D721Med (cell line): ENCODE results near the gene SDHB.

Source experiments
- DNase-seq: peaks from one replicate; pipeline ENCODE4 v3.0.0; 2011; ENCODE audit warnings: low spot score; ENCODE audit not compliant: insufficient read length
- FAIRE-seq: peaks from 2 replicates; lab custom pipeline; 2011; peaks lifted over from hg19 to GRCh38; lab: Jason Lieb, UNC
- TF ChIP-seq, protein P1 (sequence below): IDR thresholded peaks from 2 replicates; pipeline ENCODE4 v1.5.1; 2012; ENCODE audit warnings: mild to moderate bottlenecking, control low read depth; ENCODE audit not compliant: insufficient read depth; ENCODE audit errors: missing control alignments

Gene SDHB

GRCh38 chr1:17097147-17097546, 43.3 kb upstream of the SDHB start:
- no peak for DNase-seq
- no peak for FAIRE-seq

DNA sequence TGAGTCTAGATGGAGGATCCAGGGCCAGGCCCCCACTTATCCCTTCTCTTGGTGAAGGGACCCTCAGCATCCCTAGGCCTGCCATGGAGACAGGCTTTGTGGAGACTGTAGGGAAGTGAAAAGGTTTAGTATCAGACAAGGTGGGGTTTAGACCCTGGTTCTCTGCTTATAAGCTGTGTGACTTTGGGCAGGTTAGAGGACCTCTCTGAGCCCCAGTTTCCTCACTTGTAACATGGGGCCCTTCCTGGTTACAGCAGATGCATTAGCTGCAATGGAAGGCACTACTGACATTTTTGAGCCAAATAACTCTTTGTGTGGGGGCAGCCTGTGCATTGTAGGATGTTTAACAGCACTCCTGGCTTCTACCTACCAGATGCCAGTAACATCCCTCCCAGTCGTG, 42.8 kb upstream of the SDHB start:
- FAIRE-seq (no peak), DNase-seq (no peak)
- TF ChIP-seq, protein P1, sequence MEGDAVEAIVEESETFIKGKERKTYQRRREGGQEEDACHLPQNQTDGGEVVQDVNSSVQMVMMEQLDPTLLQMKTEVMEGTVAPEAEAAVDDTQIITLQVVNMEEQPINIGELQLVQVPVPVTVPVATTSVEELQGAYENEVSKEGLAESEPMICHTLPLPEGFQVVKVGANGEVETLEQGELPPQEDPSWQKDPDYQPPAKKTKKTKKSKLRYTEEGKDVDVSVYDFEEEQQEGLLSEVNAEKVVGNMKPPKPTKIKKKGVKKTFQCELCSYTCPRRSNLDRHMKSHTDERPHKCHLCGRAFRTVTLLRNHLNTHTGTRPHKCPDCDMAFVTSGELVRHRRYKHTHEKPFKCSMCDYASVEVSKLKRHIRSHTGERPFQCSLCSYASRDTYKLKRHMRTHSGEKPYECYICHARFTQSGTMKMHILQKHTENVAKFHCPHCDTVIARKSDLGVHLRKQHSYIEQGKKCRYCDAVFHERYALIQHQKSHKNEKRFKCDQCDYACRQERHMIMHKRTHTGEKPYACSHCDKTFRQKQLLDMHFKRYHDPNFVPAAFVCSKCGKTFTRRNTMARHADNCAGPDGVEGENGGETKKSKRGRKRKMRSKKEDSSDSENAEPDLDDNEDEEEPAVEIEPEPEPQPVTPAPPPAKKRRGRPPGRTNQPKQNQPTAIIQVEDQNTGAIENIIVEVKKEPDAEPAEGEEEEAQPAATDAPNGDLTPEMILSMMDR: no peak

More at GRCh38 chr1:17097147-17097546, 43.3 kb upstream of the SDHB start:
- TF ChIP-seq, protein P1: no peak

DNA sequence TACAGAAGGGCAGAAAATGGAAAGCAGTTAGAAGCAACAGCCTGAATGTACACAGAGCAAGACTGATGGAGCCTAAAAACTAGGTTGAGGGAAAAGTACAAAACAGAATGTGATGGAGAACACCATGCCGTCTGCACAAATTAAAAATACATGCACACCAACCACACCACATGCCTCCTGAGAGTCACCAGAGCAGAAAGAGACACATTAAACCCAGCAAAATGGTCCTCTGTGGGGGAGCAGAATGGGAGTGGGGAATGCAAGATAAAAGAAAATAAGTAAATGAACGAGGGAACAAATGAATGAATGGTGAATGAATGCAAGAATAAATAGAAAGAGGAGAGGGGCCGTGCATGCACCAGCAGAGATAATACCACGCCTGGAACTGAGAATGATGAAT, 41.3 kb upstream of the SDHB start:
- DNase-seq (no peak), FAIRE-seq (no peak)
- TF ChIP-seq, protein P1: no peak

- DNase-seq: no peak
- TF ChIP-seq, protein P1: no peak
- FAIRE-seq: no peak
Observed at GRCh38 chr1:17094664-17095063, 40.8 kb upstream of the SDHB start.

DNA sequence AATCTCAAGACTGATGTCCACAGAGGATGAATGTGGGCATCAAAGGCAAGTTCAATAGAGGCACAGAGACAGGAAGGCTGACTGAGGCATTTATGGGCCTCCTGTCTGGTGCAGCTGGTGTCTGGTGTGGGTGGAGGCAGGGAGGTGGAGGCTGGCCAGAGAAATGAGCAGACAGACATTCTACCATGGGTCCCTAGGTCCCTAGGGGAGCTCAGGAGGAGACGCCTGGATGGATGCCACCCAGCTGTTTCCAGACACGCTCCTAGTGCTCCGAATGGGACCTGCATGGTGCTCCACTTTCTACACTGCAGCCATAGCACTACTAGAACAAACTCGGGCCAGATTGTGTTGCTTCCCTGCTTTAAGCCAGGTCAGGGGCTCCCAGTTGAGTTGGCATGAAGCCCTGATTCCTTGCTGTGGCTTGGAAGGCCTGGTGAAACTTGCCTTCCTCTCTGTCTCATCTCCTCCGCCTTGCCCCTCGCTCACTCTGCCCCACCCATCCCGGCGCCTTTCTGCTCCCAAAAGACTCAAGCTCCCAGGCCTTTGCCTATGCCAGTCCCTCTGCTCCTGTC, 40.1 kb upstream of the SDHB start:
- TF ChIP-seq, protein P1: no peak
- FAIRE-seq: no peak
- no peak for DNase-seq

- no peak for FAIRE-seq
Observed at GRCh38 chr1:17091252-17091651, 37.4 kb upstream of the SDHB start.

DNA sequence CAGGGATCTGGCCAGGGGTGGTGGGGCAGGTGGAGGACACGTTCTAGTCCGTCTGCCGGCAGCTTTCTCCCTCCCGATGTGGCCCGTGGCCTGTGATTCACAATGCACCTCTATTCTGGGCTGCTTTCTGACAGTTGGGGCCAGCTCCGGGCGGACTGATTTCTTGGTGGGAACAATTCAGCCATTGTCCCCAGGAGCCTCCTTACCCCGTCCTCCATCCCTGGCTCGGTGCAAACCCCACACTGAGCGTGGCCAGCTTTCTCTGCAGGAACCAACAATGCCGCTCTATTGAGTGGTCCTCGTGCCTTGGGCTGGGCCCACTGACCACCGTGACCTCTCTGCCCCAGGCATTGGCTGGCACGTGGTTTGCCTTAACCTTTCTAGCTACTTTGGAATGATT, 35.7 kb upstream of the SDHB start:
- FAIRE-seq (no peak), DNase-seq (no peak)
- TF ChIP-seq, protein P1: no peak

More at GRCh38 chr1:17091252-17091651, 37.4 kb upstream of the SDHB start:
- no peak for DNase-seq
- TF ChIP-seq, protein P1: no peak
